T-helper 2 cell treated with Interferon-gamma antibody and Interleukin-4, amounts not matched to agents 5 μg/mL and 100 μg/mL, for 36 hours (primary cell): ENCODE data around the gene FASN.
"Not testable (repeated sequence)": the region's sequence is repeated elsewhere in the genome, so short reads cannot be mapped to it uniquely, and the experiment has no call there.

ENCODE experiments used
- DNase-seq: peaks from one replicate; pipeline ENCODE4 v3.0.0; 2021; ENCODE audit warnings: low spot score
- H3K27ac Mint-ChIP-seq: one replicate; pipeline ENCODE4 v1.8.0; 2021; ENCODE audit warnings: mild to moderate bottlenecking, mixed read lengths
- H3K27me3 Mint-ChIP-seq: one replicate; pipeline ENCODE4 v1.8.0; 2021; ENCODE audit warnings: low read depth, mixed read lengths
- H3K36me3 Mint-ChIP-seq: one replicate; pipeline ENCODE4 v1.8.0; 2021; ENCODE audit warnings: low read depth, mixed read lengths
- H3K4me1 Mint-ChIP-seq: one replicate; pipeline ENCODE4 v1.8.0; 2021; ENCODE audit warnings: low read depth, mixed read lengths
- H3K4me3 Mint-ChIP-seq: one replicate; pipeline ENCODE4 v1.8.0; 2022; ENCODE audit warnings: mild to moderate bottlenecking, moderate library complexity, mixed read lengths
- H3K9me3 Mint-ChIP-seq: one replicate; pipeline ENCODE4 v1.8.0; 2021; ENCODE audit warnings: mixed read lengths

FASN gene

DNA sequence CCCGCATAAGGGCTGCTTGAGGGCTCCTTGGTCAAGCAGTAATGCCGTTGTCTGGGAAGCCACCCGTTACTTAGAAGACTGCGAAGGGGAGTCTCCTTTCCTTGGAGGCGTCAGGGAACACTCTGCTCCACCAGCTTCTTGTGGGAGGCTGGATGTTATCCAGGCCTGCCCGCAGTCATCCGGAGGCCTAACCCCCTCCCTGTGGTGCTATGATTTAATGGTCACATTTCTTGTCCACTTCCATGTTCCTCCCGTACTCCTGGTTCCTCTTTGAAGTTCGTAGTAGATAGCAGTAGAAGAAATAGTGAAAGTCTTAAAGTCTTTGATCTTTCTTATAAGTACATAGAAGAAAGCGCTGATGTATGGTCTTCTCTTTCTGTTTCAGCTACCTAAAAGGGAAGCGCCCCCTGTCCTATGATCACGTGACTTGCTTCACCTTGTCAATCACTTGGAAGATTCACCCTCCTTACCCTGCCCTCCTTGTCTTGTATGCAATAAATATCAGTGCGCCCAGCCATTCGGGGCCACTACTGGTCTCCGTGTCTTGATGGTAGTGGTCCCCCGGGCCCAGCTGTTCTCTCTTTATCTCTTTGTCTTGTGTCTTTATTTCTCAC lies 59.1 kb downstream of the FASN start:
- Mint-ChIP-seq H3K4me1 (peaks cover 19% of the 10 kb centered on the region), H3K27ac (peak overlapping the region; percentile 8)
- H3K9me3 Mint-ChIP-seq, DNase-seq, H3K36me3 Mint-ChIP-seq, H3K27me3 Mint-ChIP-seq, H3K4me3 Mint-ChIP-seq: not testable (repeated sequence)

DNA sequence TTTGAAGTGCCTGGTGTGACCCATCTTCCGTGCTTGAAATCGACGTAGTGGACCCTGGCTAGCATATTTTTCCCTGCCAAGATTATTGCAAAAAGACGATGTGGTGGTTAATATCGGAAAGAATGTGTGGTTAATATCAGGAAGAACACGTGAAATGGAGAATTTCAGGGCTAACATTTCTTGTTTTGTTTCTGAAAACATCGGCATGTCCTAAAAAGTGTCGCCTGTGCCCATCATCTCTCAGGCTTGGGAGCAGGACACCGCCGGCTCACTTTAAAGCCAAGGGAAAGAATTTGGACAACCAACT lies 60.2 kb downstream of the FASN start:
- Mint-ChIP-seq H3K4me1 (peaks cover 19% of the 10 kb centered on the region), H3K27me3 (no peaks in the 10 kb centered on the region), H3K9me3 (no peaks in the 10 kb centered on the region), H3K4me3 (peak overlapping the region; percentile 83), H3K36me3 (peaks cover 8% of the 10 kb centered on the region), H3K27ac (peak overlapping the region; percentile 97)
- DNase-seq = no peak

DNA sequence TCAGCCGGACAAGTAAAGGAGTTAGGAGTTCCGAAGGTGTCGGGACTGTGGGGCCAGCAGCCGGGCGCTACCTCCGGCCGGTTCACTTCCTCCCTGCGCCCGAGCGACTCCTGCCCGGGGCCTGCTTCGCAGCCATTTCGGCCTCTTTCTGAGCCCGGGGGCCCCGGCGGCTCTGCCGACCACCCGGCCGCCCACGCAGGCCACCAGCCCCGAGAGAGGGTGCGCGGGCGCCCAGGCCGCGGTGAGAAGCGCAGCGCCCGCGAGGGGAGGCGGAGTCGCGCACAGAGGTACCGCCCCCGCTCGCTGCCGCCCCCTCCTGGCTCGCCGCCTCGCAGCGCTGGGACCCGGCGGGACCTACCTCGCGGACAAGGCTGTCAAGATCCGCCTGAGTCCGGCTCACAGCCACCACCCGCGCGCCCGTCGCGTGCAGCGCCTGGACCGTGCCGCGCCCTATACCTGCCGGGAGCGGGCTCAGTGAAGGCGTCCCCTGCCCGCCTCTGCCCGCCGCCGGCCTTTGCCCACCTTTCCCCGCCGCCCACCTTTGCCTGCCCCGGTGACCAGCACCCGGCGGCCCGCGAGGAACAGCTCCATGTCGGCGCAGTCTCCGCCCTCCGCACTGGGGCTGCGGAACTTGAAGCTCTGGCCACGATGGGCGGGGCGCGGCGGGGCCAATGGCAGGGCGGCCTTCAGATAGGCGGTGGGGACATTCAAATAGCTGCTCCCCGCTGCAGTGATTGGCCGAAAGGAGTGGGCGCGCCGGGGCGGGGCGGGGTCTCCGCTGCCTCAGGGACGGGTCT lies 60.7 kb downstream of the FASN start, which contains the start of gene DCXR:
Gene DCXR, minus strand, starts transcription at position 606 of the 797 bp plus-strand sequence. Its CDS starts 15 bp downstream, at position 591.
- H3K27me3 Mint-ChIP-seq = no peaks in the 10 kb centered on the region
- H3K27ac Mint-ChIP-seq = peak within 1 kb of the TSS; percentile 97
- H3K36me3 Mint-ChIP-seq = peaks cover 9% of the 10 kb centered on the region
- peak; percentile 98 for DNase-seq
- H3K4me1 Mint-ChIP-seq = peaks cover 19% of the 10 kb centered on the region
- H3K4me3 Mint-ChIP-seq = peak within 1 kb of the TSS; percentile 83
- H3K9me3 Mint-ChIP-seq = no peaks in the 10 kb centered on the region

DNA sequence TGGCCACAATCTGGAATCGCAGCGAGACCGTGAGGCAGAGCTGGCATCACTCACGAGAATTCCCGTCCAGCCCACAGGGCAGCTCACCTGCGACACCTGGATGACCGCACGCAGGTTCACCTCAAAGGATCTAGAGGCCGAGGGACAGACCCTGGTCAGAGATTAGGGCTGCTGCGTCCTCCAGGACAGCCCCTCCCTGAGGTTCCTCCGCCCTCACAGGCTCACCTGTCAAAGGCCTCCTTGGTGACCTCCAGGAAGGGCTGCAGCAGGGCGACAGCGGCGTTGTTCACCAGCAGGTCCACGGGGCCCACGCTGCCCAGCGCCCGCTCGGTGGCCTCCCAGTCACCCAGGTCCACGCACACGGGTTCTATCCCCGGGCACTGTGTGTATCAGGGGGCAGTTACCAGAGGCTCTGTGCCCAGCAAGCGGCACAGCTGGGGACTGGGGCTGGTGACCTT lies 61.4 kb downstream of the FASN start:
- peaks cover 9% of the 10 kb centered on the region for H3K36me3 Mint-ChIP-seq
- H3K9me3 Mint-ChIP-seq = no peaks in the 10 kb centered on the region
- no peaks in the 10 kb centered on the region for H3K27me3 Mint-ChIP-seq
- peak overlapping the region; percentile 74 for H3K4me3 Mint-ChIP-seq
- peaks cover 19% of the 10 kb centered on the region for H3K4me1 Mint-ChIP-seq
- no peak overlapping the region for H3K27ac Mint-ChIP-seq
- DNase-seq = no peak

DNA sequence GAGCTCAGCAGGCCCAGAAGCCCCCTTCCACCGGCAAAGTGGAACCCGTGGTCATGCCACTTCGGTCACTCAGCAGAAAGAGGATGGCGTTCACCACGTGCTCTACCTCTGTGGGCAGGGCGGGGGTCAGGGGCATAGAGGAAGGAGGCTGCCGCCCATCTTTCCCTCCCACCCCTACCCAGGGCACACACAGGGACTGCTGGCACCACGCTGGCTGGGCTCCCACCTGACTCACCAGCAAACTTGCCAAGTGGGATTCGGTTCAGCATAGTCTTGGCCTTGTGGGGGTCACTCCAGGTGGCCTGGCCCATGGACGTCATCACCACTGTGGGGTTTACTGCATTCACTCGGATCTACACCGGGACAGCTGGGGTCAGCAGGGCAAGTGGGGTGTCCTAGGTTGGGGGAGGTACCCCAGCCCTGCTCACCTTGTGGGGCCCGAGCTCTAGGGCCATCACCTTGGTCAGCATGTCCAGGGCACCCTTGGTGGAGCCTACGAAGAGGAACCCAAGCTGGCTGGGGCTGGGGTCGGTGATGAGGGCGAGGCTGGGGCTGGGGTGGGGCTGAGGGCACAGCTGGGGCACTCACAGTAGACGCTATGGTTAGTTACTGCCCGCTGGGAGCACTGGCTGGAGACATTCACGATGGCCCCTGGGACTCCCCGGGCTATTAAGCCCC lies 61.9 kb downstream of the FASN start:
- Mint-ChIP-seq H3K27ac (no peak overlapping the region), H3K27me3 (no peaks in the 10 kb centered on the region), H3K36me3 (peaks cover 9% of the 10 kb centered on the region), H3K9me3 (no peaks in the 10 kb centered on the region), H3K4me3 (peak overlapping the region; percentile 74), H3K4me1 (peaks cover 19% of the 10 kb centered on the region)
- DNase-seq = no peak

DNA sequence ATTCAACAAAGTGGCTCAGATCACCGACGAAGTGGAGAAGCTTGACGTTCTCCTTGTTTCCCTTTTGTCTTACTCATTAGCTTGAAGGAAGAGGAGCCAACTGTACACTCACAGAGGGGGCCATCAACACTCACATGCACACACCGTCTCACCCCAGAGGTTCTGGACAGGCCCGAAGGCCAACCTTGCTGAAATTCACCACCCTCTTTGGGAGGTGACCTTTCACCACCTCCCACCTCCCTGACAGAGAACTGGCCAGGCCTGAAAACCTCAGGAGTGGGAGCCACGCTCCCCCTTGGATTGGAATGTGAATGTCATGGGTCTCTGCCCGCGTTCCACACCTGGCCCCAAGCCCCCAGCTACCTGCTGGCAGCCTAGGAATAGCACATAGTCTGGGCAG lies 62.5 kb downstream of the FASN start:
- Mint-ChIP-seq H3K27me3 (no peaks in the 10 kb centered on the region), H3K4me3 (peak overlapping the region; percentile 74), H3K4me1 (peaks cover 19% of the 10 kb centered on the region), H3K36me3 (peaks cover 9% of the 10 kb centered on the region), H3K9me3 (no peaks in the 10 kb centered on the region), H3K27ac (no peak overlapping the region)
- DNase-seq = no peak

DNA sequence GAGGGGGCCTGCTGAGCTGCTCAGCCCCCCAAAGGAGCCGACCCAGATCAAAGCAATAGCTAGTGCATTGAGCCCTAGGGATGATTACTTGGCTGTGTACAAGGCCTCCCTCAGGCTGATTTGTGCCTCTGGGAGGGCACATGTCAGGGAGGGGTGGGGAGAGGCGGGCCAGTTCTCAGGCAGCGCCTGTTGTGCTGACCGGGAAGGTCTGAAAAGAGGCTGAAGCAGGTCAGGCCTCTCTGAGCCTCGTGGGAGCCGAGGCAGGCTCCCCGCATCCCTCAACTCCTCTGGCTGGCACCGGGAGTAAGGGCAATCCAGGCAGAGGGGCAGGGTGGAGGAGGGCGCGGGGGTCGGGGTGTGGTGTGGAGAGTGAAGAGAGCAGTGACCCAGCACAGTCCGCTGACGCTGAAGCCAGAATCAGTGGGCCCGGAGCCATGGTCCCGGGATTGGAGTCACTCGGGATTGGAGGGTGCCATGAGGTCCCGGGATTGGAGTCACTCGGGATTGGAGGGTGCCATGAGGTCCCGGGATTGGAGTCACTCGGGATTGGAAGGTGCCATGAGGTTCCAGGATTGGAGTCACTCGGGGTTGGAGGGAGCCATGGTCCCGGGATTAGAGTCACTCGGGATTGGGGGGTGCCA lies 63.5 kb downstream of the FASN start:
- Mint-ChIP-seq H3K4me3 (no peak overlapping the region), H3K36me3 (peaks cover 11% of the 10 kb centered on the region), H3K27ac (no peak overlapping the region), H3K4me1 (peaks cover 19% of the 10 kb centered on the region), H3K9me3 (no peaks in the 10 kb centered on the region), H3K27me3 (no peaks in the 10 kb centered on the region)
- no peak for DNase-seq

DNA sequence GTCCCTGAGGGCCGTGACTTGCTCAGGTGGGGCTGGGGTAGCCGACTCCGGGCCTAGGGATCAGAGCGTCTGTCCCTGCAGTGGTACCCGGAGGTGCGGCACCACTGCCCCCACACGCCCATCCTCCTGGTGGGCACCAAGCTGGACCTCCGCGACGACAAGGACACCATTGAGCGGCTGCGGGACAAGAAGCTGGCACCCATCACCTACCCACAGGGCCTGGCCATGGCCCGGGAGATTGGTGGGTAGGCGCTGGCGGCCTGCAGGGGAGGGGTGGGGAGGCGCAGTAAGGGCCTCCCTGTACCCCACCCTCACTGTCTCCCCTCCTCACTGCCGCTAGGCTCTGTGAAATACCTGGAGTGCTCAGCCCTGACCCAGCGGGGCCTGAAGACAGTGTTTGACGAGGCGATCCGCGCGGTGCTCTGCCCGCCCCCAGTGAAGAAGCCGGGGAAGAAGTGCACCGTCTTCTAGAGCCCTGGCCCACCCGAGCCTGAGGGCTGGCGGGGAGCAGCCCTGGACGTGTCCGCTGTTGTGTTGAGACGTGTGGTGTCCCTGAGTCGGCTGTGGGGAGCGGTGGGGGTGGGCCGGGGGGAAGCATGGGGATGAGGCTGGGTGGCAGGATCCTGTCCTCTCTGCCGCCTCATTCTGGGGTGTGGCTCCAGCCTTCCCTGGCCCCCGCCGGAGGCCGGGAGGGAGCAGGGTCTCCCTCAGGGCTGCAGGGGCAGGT lies 64.5 kb downstream of the FASN start:
- Mint-ChIP-seq H3K4me1 (peaks cover 11% of the 10 kb centered on the region), H3K4me3 (no peak overlapping the region), H3K27ac (no peak overlapping the region), H3K36me3 (peaks cover 12% of the 10 kb centered on the region), H3K27me3 (no peaks in the 10 kb centered on the region), H3K9me3 (no peaks in the 10 kb centered on the region)
- no peak for DNase-seq

DNA sequence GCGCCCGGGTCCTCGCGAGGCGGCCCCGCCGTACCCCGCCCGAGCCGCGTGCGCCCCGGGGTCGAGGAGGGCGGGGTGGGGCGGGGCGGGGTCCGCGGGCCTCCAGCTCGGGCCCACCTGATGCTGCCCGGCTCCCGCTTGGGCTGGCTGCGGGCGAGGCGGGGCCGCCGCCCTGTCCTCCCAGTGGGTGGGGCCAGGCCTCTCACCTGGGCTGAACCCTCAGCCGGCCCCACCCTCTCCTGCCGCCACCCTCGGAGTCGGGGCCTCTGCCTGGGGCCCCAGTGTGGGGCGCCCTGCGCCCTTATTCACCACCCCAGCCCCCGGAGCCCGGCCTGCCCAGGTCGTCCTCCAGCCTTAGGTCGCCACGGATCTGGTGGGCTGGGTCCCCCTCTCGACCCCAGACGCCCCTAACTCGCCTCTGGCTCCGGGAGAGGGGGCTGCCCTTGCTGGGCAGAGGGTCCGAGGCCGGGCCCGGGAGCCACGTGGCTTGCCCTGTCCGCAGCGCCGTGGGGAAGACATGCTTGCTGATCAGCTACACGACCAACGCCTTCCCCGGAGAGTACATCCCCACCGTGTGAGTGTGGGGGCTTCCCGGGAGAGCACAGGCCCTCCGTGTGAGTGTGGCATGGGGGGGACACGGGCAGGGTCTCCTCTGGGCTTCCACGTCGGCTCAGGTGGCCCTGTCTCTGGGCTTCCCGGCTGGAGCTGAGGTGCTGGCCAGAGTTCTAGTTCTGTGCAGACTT lies 66.0 kb downstream of the FASN start:
- Mint-ChIP-seq H3K9me3 (no peaks in the 10 kb centered on the region), H3K27me3 (no peaks in the 10 kb centered on the region), H3K36me3 (peaks cover 15% of the 10 kb centered on the region), H3K27ac (no peak overlapping the region), H3K4me3 (peak overlapping the region; percentile 70), H3K4me1 (peaks cover 11% of the 10 kb centered on the region)
- peak; percentile 46 for DNase-seq

DNA sequence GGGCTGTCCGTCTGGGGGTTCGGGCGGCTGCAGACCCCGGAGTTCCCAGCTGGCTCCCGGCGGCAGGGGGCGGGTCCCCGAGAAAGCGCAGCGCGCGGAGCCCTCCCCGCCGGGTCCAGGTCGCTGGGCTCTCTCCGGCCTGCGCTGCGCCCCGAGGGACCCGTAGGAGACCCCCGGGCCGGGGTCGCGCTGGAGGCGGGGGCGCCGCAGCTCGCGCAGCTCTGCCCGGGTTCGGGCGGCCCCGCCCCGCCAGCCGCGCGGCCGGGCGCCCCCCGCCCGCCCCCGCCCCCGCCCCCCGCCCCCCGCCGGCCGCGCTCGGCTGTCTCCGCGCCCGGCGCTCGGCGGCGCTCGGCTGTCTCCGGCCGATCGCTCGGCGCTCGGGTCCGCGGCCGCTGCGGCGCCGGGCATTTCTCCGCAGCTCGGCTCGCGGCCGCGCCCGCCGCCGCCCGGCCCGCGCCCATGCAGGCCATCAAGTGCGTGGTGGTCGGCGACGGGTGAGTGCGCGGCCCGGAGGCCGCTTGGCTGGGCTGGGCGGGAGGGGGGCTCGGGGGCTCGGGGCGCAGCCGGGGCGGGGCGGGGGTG lies 66.6 kb downstream of the FASN start, which contains the start of gene RAC3:
Gene RAC3, plus strand, starts transcription at position 376 of the 582 bp plus-strand sequence. Its CDS starts 84 bp downstream, at position 460.
- no peak for DNase-seq
- no peaks in the 10 kb centered on the region for H3K9me3 Mint-ChIP-seq
- H3K27ac Mint-ChIP-seq = peak within 1 kb of the TSS; percentile 79
- peaks cover 15% of the 10 kb centered on the region for H3K36me3 Mint-ChIP-seq
- peak within 1 kb of the TSS; percentile 87 for H3K4me3 Mint-ChIP-seq
- H3K4me1 Mint-ChIP-seq = peaks cover 13% of the 10 kb centered on the region
- no peaks in the 10 kb centered on the region for H3K27me3 Mint-ChIP-seq

DNA sequence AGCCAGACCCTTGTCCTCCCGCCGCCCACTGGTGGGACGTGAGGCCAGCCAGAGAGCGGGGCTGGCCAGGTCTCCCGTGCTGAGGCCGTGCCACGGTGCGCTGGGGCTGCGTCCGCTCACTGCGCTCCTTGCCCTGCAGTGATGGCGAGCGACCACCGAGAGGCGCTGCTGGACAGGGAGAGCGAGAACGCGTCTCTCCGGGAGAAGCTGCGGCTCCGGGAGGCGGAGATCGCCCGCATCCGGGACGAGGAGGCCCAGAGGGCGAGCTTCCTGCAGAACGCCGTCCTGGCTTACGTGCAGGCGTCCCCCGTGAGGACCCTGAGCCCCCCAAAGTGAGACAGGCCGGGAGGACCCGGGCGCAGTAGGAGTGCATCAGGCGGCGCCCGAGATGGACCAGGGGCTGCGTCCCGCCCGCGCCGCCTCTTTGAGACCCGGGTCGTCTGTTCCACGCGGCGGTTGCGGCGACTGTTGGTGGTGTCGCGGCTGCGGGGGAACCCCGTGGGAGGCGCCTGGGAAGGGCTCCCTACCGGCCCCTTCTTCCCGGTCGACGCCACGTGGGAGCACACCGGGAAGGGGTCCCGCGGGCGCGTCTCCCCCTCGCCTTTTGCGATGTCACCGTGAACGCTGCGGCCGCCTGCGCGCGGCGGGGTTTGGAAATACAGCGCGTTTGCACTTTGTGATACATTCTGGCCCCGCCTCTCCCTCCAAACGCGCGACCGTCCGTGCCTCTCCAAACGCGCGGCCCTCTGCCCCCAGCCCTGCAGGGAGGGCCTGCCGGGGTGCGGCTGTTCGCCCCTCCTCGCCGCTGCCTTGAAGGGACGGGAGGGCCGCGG lies 67.3 kb downstream of the FASN start:
- peaks cover 10% of the 10 kb centered on the region for H3K4me1 Mint-ChIP-seq
- H3K36me3 Mint-ChIP-seq = peaks cover 15% of the 10 kb centered on the region
- peak overlapping the region; percentile 87 for H3K4me3 Mint-ChIP-seq
- H3K27me3 Mint-ChIP-seq = no peaks in the 10 kb centered on the region
- H3K27ac Mint-ChIP-seq = peak overlapping the region; percentile 79
- H3K9me3 Mint-ChIP-seq = no peaks in the 10 kb centered on the region
- peak; percentile 85 for DNase-seq

DNA sequence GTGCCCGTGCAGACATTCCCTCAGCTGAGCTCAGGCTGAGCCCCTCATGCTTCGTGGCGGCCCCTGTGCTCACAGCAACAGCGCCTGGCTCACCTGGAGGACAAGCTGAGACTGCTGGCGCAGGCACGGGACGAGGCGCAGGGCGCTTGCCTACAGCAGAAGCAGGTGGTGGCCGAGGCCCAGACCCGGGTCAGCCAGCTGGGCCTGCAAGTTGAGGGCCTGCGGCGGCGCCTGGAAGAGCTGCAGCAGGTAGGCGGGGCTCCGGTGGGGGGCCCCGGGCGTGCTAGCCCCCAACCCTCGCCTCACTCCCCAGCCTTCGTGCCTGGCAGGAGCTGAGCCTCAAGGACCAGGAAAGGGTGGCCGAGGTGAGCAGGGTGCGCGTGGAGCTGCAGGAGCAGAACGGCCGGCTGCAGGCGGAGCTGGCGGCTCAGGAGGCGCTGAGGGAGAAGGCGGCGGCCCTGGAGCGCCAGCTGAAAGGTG lies 68.0 kb downstream of the FASN start:
- Mint-ChIP-seq H3K27me3 (no peaks in the 10 kb centered on the region), H3K4me1 (peaks cover 7% of the 10 kb centered on the region), H3K4me3 (no peak overlapping the region), H3K27ac (no peak overlapping the region), H3K36me3 (peaks cover 13% of the 10 kb centered on the region), H3K9me3 (no peaks in the 10 kb centered on the region)
- no peak for DNase-seq
